Keratinocyte (primary cell): Measurements from ENCODE around the gene CDCA4.

Experiments used
- CTCF ChIP-seq, 3 experiments: IDR thresholded peaks in 1 of 3; conservative IDR thresholded peaks in 1 of 3; optimal IDR thresholded peaks in 1 of 3; 2 replicates in 2 of 3; 3 replicates in 1 of 3; pipeline versions ENCODE3 to v1.5.1; 2011; ENCODE audit warnings: low read length in 3 of 3, mild to moderate bottlenecking in 3 of 3, moderate library complexity in 2 of 3, control low read depth in 1 of 3, inconsistent platforms in 1 of 3; ENCODE audit not compliant: insufficient read depth in 2 of 3; ENCODE audit errors: extremely low read depth in 1 of 3
- EZH2 ChIP-seq: IDR thresholded peaks from one replicate; pipeline ENCODE4 v1.6.1; 2012; ENCODE audit warnings: inconsistent platforms, mild to moderate bottlenecking, low read length, moderate library complexity

GRCh38 chr14:104978746-104979691, 41.9 kb downstream of the CDCA4 start:
- no peak for TF ChIP-seq CTCF (optimal IDR thresholded peaks at IDR 0.05 in 1 of 3, IDR thresholded peaks at IDR 0.05 in 1 of 3, conservative IDR thresholded peaks at IDR 0.05 in 1 of 3; ENCODE audit: extremely low read depth in 1 of 3, insufficient read depth in 2 of 3, low read length in 3 of 3)
- no peak for TF ChIP-seq EZH2
